ENCODE results near the gene GPR84.

DNA sequence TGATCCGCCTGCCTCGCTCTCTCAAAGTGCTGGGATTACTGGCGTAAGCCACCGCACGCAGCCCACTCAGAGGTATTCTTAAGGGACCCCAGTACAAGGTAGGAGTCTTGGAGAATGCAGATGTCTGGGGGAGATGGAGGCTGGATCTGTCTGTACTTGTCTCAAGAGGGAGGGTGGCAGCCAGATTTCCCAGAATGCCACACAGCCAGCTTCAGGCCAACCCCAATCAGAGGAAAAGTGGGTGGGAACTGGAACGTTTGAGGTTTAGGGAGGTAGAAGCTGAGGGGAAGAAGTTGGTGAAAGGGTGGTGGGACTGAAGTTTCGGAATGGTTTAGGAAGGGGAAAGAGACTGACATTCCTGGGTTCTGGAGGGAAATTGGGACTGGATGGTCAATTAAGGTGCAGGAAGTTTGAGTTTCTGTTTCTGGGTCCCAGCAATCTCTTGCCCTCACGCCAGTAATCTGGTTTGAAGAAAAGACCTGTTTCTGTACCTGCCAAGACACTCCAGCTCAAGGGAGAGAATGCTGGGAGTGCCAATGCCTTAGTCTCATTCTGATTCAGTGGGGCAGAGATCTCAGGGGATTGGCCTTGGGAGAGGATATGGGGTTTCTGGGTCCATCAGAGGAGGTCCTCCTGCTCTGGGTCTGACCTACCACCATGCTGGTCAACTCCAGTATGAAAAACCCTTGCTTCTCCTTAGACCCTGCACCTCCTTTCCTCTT lies 28.4 kb upstream of the GPR84 start:
- TF ChIP-seq, protein P1, sequence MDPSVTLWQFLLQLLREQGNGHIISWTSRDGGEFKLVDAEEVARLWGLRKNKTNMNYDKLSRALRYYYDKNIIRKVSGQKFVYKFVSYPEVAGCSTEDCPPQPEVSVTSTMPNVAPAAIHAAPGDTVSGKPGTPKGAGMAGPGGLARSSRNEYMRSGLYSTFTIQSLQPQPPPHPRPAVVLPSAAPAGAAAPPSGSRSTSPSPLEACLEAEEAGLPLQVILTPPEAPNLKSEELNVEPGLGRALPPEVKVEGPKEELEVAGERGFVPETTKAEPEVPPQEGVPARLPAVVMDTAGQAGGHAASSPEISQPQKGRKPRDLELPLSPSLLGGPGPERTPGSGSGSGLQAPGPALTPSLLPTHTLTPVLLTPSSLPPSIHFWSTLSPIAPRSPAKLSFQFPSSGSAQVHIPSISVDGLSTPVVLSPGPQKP (CRISPR knock-in tag; IDR thresholded peaks at IDR 0.05): no peak
- TF ChIP-seq YY1 (IDR thresholded peaks at IDR 0.05; ENCODE audit: borderline replicate concordance in 1 of 3, control insufficient read depth in 1 of 3, extremely low read depth in 1 of 3, insufficient read depth in 3 of 3, insufficient read length in 1 of 3, insufficient replicate concordance in 2 of 3, low read depth in 1 of 3, low read length in 2 of 3) (no peak), POLR2AphosphoS2 (IDR thresholded peaks at IDR 0.05; ENCODE audit: low read length) (no peak), CREM (IDR thresholded peaks at IDR 0.05; ENCODE audit: low read depth) (no peak), CEBPB (tag; IDR thresholded peaks at IDR 0.05) (no peak), ZNF282 (CRISPR knock-in tag; IDR thresholded peaks at IDR 0.05) (no peak), RAD21 (CRISPR knock-in tag; conservative IDR thresholded peaks at IDR 0.05 in 1 of 2, IDR thresholded peaks at IDR 0.05 in 1 of 2) (no peak)
- TF ChIP-seq, protein P2, sequence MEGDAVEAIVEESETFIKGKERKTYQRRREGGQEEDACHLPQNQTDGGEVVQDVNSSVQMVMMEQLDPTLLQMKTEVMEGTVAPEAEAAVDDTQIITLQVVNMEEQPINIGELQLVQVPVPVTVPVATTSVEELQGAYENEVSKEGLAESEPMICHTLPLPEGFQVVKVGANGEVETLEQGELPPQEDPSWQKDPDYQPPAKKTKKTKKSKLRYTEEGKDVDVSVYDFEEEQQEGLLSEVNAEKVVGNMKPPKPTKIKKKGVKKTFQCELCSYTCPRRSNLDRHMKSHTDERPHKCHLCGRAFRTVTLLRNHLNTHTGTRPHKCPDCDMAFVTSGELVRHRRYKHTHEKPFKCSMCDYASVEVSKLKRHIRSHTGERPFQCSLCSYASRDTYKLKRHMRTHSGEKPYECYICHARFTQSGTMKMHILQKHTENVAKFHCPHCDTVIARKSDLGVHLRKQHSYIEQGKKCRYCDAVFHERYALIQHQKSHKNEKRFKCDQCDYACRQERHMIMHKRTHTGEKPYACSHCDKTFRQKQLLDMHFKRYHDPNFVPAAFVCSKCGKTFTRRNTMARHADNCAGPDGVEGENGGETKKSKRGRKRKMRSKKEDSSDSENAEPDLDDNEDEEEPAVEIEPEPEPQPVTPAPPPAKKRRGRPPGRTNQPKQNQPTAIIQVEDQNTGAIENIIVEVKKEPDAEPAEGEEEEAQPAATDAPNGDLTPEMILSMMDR (IDR thresholded peaks at IDR 0.05 in 2 of 3, conservative IDR thresholded peaks at IDR 0.05 in 1 of 3; ENCODE audit: insufficient read depth in 2 of 3, low read depth in 1 of 3, low read length in 3 of 3): no peak
- TF ChIP-seq, protein P3, sequence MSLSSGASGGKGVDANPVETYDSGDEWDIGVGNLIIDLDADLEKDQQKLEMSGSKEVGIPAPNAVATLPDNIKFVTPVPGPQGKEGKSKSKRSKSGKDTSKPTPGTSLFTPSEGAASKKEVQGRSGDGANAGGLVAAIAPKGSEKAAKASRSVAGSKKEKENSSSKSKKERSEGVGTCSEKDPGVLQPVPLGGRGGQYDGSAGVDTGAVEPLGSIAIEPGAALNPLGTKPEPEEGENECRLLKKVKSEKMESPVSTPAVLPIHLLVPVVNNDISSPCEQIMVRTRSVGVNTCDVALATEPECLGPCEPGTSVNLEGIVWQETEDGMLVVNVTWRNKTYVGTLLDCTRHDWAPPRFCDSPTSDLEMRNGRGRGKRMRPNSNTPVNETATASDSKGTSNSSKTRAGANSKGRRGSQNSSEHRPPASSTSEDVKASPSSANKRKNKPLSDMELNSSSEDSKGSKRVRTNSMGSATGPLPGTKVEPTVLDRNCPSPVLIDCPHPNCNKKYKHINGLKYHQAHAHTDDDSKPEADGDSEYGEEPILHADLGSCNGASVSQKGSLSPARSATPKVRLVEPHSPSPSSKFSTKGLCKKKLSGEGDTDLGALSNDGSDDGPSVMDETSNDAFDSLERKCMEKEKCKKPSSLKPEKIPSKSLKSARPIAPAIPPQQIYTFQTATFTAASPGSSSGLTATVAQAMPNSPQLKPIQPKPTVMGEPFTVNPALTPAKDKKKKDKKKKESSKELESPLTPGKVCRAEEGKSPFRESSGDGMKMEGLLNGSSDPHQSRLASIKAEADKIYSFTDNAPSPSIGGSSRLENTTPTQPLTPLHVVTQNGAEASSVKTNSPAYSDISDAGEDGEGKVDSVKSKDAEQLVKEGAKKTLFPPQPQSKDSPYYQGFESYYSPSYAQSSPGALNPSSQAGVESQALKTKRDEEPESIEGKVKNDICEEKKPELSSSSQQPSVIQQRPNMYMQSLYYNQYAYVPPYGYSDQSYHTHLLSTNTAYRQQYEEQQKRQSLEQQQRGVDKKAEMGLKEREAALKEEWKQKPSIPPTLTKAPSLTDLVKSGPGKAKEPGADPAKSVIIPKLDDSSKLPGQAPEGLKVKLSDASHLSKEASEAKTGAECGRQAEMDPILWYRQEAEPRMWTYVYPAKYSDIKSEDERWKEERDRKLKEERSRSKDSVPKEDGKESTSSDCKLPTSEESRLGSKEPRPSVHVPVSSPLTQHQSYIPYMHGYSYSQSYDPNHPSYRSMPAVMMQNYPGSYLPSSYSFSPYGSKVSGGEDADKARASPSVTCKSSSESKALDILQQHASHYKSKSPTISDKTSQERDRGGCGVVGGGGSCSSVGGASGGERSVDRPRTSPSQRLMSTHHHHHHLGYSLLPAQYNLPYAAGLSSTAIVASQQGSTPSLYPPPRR (CRISPR knock-in tag; IDR thresholded peaks at IDR 0.05; ENCODE audit: borderline replicate concordance): no peak

All from K562 (cell line).